Measurements from ENCODE around the gene GMEB2. TPM values are rescaled to one million over a fixed set of nuclear protein-coding genes. Genes with fewer than 3 reads are reported as not detected.

Gene GMEB2
- polyA plus RNA-seq, 3 donors = 6.9 to 9.6 (median 7.5) TPM

Other genes starting within 250 kb of the GMEB2 start
- gene KCNQ2, start 154.4 kb downstream of the GMEB2 start, polyA plus RNA-seq = 1 to 10 TPM in 1 of 3 donors, under 1 TPM in 1, not detected in 1; 0.10 to 1.6 TPM
- gene EEF1A2, start 128.0 kb downstream of the GMEB2 start, polyA plus RNA-seq = 10 to 100 TPM in 1 of 3 donors, 1 to 10 TPM in 2; 1.2 to 24.4 (median 3.2) TPM
- gene PPDPF, start 106.3 kb downstream of the GMEB2 start, polyA plus RNA-seq = 100 to 1,000 TPM; 195 to 215 (median 203) TPM
- gene PTK6, start 89.7 kb downstream of the GMEB2 start, polyA plus RNA-seq = 1 to 10 TPM in 2 of 3 donors, not detected in 1; 1.6 to 3.6 TPM
- under 1 TPM in 1 of 3 donors, not detected in 2; 0.06 TPM for gene SRMS, start 79.4 kb downstream of the GMEB2 start, polyA plus RNA-seq
- 1 to 10 TPM in 1 of 3 donors, under 1 TPM in 2; 0.17 to 1.0 (median 0.36) TPM for gene FNDC11, start 72.9 kb downstream of the GMEB2 start, polyA plus RNA-seq
- 10 to 100 TPM; 11.3 to 22.0 (median 13.3) TPM for gene HELZ2, start 52.9 kb downstream of the GMEB2 start, polyA plus RNA-seq
- gene STMN3, start 26.3 kb upstream of the GMEB2 start, polyA plus RNA-seq = 10 to 100 TPM; 10.6 to 16.9 (median 12.6) TPM
- 10 to 100 TPM in 2 of 3 donors, 1 to 10 TPM in 1; 7.3 to 16.1 (median 11.8) TPM for gene RTEL1, start 31.2 kb upstream of the GMEB2 start, polyA plus RNA-seq
- gene TNFRSF6B, start 69.6 kb upstream of the GMEB2 start, polyA plus RNA-seq = 10 to 100 TPM in 1 of 3 donors, 1 to 10 TPM in 2; 7.4 to 92.8 (median 9.3) TPM
- 10 to 100 TPM; 26.9 to 50.8 (median 40.9) TPM for gene ARFRP1, start 80.9 kb upstream of the GMEB2 start, polyA plus RNA-seq
- gene ZGPAT, start 80.9 kb upstream of the GMEB2 start, polyA plus RNA-seq = 10 to 100 TPM; 13.2 to 33.0 (median 30.7) TPM
- gene LIME1, start 109.6 kb upstream of the GMEB2 start, polyA plus RNA-seq = 10 to 100 TPM in 2 of 3 donors, 1 to 10 TPM in 1; 5.2 to 16.7 (median 10.7) TPM
- gene SLC2A4RG, start 112.7 kb upstream of the GMEB2 start, polyA plus RNA-seq = 100 to 1,000 TPM in 1 of 3 donors, 10 to 100 TPM in 2; 28.3 to 137 (median 72.8) TPM
- gene ZBTB46, start 204.2 kb upstream of the GMEB2 start, polyA plus RNA-seq = 1 to 10 TPM; 1.8 to 8.2 (median 6.1) TPM
- gene ABHD16B, start 234.4 kb upstream of the GMEB2 start, polyA plus RNA-seq = 1 to 10 TPM in 1 of 3 donors, under 1 TPM in 1, not detected in 1; 0.72 to 1.2 TPM
- gene TPD52L2, start 238.2 kb upstream of the GMEB2 start, polyA plus RNA-seq = 100 to 1,000 TPM in 1 of 3 donors, 10 to 100 TPM in 2; 34.8 to 109 (median 88.8) TPM

All from adipose tissue (tissue), 3 donors.